RCC 7860 (cell line): Measurements from ENCODE around the gene NPAS3.
A peak's percentile ranks its signal among the peaks of the same experiment; 100 is the strongest.

Experiments used
- DNase-seq: peaks from one replicate; pipeline ENCODE4 v3.0.0-alpha.2; 2015; ENCODE audit warnings: low spot score
- FAIRE-seq: peaks from 2 replicates; lab custom pipeline; 2012; peaks lifted over from hg19 to GRCh38; lab: Jason Lieb, UNC

The NPAS3 gene

DNA sequence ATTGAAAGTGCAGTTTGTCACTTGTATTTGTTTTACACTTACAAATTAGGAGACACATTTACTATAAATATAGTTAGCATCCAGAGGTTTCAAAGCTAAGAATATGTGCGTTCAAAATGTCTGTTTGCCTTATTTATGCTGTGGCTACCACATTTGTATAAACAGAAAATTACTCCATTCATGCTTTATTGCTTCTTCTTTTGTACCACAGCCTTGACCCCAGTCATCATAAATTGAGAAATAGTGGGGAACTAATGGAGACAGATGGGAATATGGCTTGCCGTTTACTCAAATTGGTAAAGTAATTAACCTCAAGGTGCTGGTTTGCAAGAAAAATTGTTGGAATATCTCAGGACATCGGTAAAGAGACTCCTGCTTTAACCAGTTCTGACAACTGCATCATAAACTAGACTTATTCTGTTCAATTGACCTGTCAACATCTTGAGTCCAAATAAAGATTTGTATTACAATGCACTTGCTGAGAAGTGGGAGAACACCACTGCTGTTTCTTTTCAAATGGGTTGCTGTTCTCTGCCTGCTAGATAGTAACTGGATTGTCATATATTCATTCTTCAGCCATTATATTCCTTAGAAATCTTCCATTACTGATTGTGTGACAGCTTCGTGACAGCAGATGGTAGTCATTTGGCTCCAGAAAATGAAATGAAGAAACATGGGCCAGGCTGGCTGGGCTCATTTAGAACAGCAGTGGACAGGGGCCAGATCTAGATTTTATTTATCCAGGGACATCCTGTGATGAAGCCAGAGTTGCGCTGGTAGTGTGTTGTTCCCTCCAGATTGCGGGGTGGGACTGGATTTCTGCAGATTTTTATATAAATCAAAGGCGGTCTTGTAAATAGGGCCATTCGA, 657.8 kb downstream of the NPAS3 start:
- DNase-seq (no peak), FAIRE-seq (no peak)

GRCh38 chr14:33598582-33598981, 659.9 kb downstream of the NPAS3 start:
- no peak for DNase-seq
- FAIRE-seq: no peak

- DNase-seq: no peak
Measured at GRCh38 chr14:33602396-33602795, 663.7 kb downstream of the NPAS3 start.

GRCh38 chr14:33606591-33606990, 667.9 kb downstream of the NPAS3 start:
- no peak for FAIRE-seq

More at GRCh38 chr14:33602396-33602795, 663.7 kb downstream of the NPAS3 start:
- no peak for FAIRE-seq

DNA sequence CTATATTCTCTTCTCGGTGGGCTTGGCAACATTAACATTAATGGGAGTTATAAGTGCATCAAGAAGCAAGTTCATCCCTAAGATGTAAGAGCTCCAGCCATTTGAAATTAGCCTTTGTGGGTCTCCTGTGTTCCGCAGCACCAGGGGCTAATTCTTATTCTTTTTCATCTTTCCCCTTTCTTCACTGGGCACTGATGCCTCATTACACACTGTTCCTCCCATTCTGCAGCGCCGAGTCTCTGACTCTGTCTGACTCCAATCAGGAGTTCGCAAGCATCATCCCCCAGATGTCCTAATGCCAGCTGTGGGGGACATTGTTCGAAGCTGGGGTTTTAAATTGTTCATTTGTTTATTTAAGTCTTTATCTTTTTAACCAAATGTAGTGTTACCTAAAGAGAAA, 670.9 kb downstream of the NPAS3 start:
- DNase-seq (no peak), FAIRE-seq (no peak)

More at GRCh38 chr14:33606591-33606990, 667.9 kb downstream of the NPAS3 start:
- DNase-seq: no peak

DNA sequence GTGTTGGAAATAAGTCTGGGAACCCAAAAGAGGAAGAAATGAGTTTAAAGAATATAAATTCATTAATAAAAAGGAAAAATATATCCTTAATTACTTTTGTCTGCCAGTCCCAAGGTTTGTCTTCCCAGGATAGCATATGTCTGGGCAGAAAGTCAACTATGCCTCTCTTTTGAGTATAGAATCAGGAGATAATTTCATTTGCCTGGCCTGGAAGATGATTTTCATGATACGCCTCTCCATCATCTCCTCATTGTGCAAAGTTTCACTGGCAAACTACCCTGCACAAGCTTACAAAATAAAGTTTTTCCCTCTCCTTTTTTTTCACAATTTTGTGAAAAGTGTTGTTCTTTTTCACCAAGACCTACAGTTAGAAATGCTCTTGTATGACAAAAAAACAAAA, 671.4 kb downstream of the NPAS3 start:
- FAIRE-seq: no peak

GRCh38 chr14:33611405-33612196, 672.9 kb downstream of the NPAS3 start:
- FAIRE-seq (no peak), DNase-seq (no peak)

More for the DNA sequence above, 671.4 kb downstream of the NPAS3 start:
- DNase-seq: no peak

- DNase-seq (no peak), FAIRE-seq (no peak)
Measured at GRCh38 chr14:33612197-33612505, 673.5 kb downstream of the NPAS3 start.

GRCh38 chr14:33617154-33617553, 678.5 kb downstream of the NPAS3 start:
- FAIRE-seq (no peak), DNase-seq (peak; percentile 24)

- DNase-seq (no peak), FAIRE-seq (no peak)
Measured at GRCh38 chr14:33618361-33619105, 679.9 kb downstream of the NPAS3 start.

DNA sequence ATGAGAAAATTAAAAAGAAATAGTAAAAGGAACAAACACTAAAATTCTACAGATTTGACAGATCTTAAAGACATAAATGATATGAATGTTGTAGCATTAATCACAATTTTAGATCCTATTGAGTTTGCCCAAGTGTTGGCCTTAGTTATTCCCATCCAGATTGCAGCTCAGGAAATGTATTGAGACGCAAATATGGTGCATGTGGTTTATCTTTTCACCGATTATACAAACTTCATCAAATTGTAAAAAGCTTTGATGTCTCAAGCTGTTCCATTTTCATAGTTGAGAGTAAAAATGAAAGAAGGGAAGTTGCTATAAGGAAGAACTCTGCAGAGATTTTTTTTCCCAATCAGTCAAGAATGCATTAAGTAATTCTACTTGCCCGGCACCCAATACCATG, 683.8 kb downstream of the NPAS3 start:
- DNase-seq (no peak), FAIRE-seq (no peak)

DNA sequence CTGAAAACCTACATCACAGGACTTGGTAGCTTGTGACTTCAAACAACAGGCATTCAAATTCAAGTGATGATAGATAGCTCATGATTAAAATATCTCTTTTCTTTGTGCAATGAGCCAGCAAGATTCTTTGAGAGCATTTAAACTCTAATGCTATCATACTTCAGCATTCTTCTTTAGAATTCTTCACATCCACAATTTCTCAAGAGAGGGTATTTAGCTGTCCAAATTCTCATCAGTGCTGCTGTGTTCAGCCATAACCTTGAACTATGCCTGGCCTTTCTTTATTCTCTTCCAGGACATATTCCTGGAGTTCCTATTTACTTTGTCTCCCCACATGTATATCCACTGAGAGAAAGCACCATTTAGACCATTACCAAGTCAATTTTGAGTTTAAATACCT, 691.1 kb downstream of the NPAS3 start:
- FAIRE-seq (no peak), DNase-seq (no peak)

- DNase-seq: no peak
- FAIRE-seq: no peak
Measured at GRCh38 chr14:33631021-33631420, 692.3 kb downstream of the NPAS3 start.

GRCh38 chr14:33631441-33631840, 692.8 kb downstream of the NPAS3 start:
- DNase-seq (no peak), FAIRE-seq (no peak)

DNA sequence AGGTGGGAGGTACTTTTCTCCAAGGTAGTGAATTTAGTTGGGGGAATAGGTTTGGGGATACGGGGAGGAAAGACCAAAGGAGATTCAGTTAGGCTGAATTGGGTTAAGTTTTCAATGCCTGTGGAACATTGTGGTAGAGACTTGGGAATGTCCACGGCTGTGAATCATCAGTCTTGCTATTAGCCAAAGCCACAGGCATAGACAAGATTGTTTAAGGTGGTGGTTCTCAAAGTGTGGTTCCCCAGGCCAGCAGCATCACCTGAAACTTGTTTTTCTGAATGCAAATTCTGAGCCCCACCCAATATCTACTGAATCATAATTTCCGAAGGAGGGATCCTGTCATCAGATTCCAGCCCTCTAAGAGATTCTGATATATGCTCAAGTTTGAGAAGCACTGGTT, 696.0 kb downstream of the NPAS3 start:
- FAIRE-seq (no peak), DNase-seq (no peak)

GRCh38 chr14:33636716-33637115, 698.0 kb downstream of the NPAS3 start:
- no peak for FAIRE-seq
- no peak for DNase-seq

DNA sequence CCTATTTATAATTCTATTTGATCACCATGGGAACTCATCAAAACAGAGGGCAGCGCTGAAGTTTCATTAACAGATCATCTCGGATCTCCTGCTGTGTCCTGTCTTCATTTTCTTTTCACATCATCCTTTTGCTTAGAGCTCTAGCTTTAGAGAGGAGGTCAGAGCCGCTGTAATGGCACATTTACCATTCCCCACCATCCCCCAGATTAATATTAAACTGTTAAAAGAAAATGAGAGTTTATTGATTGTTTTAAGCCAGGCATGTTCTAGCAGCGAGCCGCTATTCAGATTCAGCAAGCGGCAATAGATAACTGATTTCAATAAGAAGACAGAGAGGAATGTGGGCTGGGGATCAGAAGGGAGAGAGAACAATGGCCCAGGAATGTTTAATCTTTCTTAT, 703.4 kb downstream of the NPAS3 start:
- FAIRE-seq: no peak
- no peak for DNase-seq

- DNase-seq (no peak), FAIRE-seq (no peak)
Measured at GRCh38 chr14:33642691-33643244, 704.1 kb downstream of the NPAS3 start.

GRCh38 chr14:33643426-33644181, 704.9 kb downstream of the NPAS3 start:
- FAIRE-seq: no peak
- DNase-seq: no peak

- peak; percentile 80 for DNase-seq
- FAIRE-seq: peak; percentile 69
Measured at GRCh38 chr14:33646692-33647260, 708.1 kb downstream of the NPAS3 start.
